Measurements from ENCODE around the gene APLP1. TPM values are rescaled to one million over a fixed set of nuclear protein-coding genes. Genes with fewer than 3 reads are reported as not detected.

The APLP1 gene
- total and polyA plus RNA-seq, 2 experiments from 2014 or later: 10.6 to 16.8 TPM

- Histone ChIP-seq H2AFZ (no peak overlapping the region), H3K4me2 (ENCODE audit: unreplicated experiment) (no peak overlapping the region), H3K27ac (no peak overlapping the region), H3F3A (ENCODE audit: insufficient read depth) (no peaks in the 10 kb centered on the region), H3K27me3 (replicated peaks; ENCODE audit: insufficient read depth) (peaks cover 71% of the 10 kb centered on the region), H4K20me1 (ENCODE audit: insufficient read depth) (no peaks in the 10 kb centered on the region), H3K4me3 (no peak overlapping the region), H3K4me1 (ENCODE audit: insufficient read depth) (no peaks in the 10 kb centered on the region), H3K9ac (no peak overlapping the region), H3K36me3 (ENCODE audit: low read depth) (no peaks in the 10 kb centered on the region), H3K79me2 (ENCODE audit: insufficient read depth) (no peaks in the 10 kb centered on the region), H3K9me3 (ENCODE audit: low read depth) (no peaks in the 10 kb centered on the region), H3K9me2 (ENCODE audit: insufficient read depth) (no peaks in the 10 kb centered on the region)
- 22 to 35% methylated on average over 6 of the region's 6 CpGs for WGBS, 2 experiments (ENCODE audit: low coverage in 1 of 2, low lambda C conversion rate in 2 of 2, missing lambda C conversion rate in 2 of 2)
- no peak for DNase-seq
- in situ Hi-C loops (cut with MboI): no loop called here
- no peak for TF ChIP-seq EZH2 (IDR thresholded peaks at IDR 0.05; ENCODE audit: insufficient read depth, poor library complexity, severe bottlenecking)
- no peak for TF ChIP-seq EZH2phosphoT487 (IDR thresholded peaks at IDR 0.05; ENCODE audit: insufficient read depth, low read depth)
Measured at GRCh38 chr19:35858311-35858710, 10.1 kb upstream of the APLP1 start.

GRCh38 chr19:35859414-35859813 lies 9.0 kb upstream of the APLP1 start:
- DNase-seq: no peak
- TF ChIP-seq EZH2phosphoT487 (IDR thresholded peaks at IDR 0.05; ENCODE audit: insufficient read depth, low read depth) (no peak), EZH2 (IDR thresholded peaks at IDR 0.05; ENCODE audit: insufficient read depth, poor library complexity, severe bottlenecking) (no peak)
- H3K27ac ChIP-seq: no peak overlapping the region
- H3K9me2 ChIP-seq (ENCODE audit: insufficient read depth): no peaks in the 10 kb centered on the region
- H2AFZ ChIP-seq: no peak overlapping the region
- no peak overlapping the region for H3K9ac ChIP-seq
- no peaks in the 10 kb centered on the region for H3K36me3 ChIP-seq (ENCODE audit: low read depth)
- peaks cover 64% of the 10 kb centered on the region for H3K27me3 ChIP-seq (replicated peaks; ENCODE audit: insufficient read depth)
- H3F3A ChIP-seq (ENCODE audit: insufficient read depth): no peaks in the 10 kb centered on the region
- WGBS, 2 experiments (ENCODE audit: low coverage in 1 of 2, low lambda C conversion rate in 2 of 2, missing lambda C conversion rate in 2 of 2): 30 to 42% methylated on average over 4 of the region's 4 CpGs
- in situ Hi-C loops (cut with MboI): no loop called here
- no peaks in the 10 kb centered on the region for H3K4me1 ChIP-seq (ENCODE audit: insufficient read depth)
- no peak overlapping the region for H3K4me3 ChIP-seq
- H3K79me2 ChIP-seq (ENCODE audit: insufficient read depth): no peaks in the 10 kb centered on the region
- H4K20me1 ChIP-seq (ENCODE audit: insufficient read depth): no peaks in the 10 kb centered on the region
- no peaks in the 10 kb centered on the region for H3K9me3 ChIP-seq (ENCODE audit: low read depth)
- H3K4me2 ChIP-seq (ENCODE audit: unreplicated experiment): no peak overlapping the region

GRCh38 chr19:35860436-35860817 lies 7.9 kb upstream of the APLP1 start:
- Histone ChIP-seq H3K27ac (no peak overlapping the region), H3K79me2 (ENCODE audit: insufficient read depth) (no peaks in the 10 kb centered on the region), H3K4me2 (ENCODE audit: unreplicated experiment) (no peak overlapping the region), H3K36me3 (ENCODE audit: low read depth) (no peaks in the 10 kb centered on the region), H2AFZ (no peak overlapping the region), H3K9me3 (ENCODE audit: low read depth) (no peaks in the 10 kb centered on the region), H3K4me3 (no peak overlapping the region), H3F3A (ENCODE audit: insufficient read depth) (no peaks in the 10 kb centered on the region), H3K9ac (no peak overlapping the region), H3K4me1 (ENCODE audit: insufficient read depth) (no peaks in the 10 kb centered on the region), H3K9me2 (ENCODE audit: insufficient read depth) (no peaks in the 10 kb centered on the region), H4K20me1 (ENCODE audit: insufficient read depth) (no peaks in the 10 kb centered on the region), H3K27me3 (replicated peaks; ENCODE audit: insufficient read depth) (peaks cover 57% of the 10 kb centered on the region)
- DNase-seq: no peak
- in situ Hi-C loops (cut with MboI): no loop called here
- TF ChIP-seq EZH2phosphoT487 (IDR thresholded peaks at IDR 0.05; ENCODE audit: insufficient read depth, low read depth): no peak
- TF ChIP-seq EZH2 (IDR thresholded peaks at IDR 0.05; ENCODE audit: insufficient read depth, poor library complexity, severe bottlenecking): no peak
- WGBS, 2 experiments (ENCODE audit: low coverage in 1 of 2, low lambda C conversion rate in 2 of 2, missing lambda C conversion rate in 2 of 2): 17% methylated on average over 18 to 24 of the region's 24 CpGs

GRCh38 chr19:35860818-35861639 lies 7.3 kb upstream of the APLP1 start:
- no peak overlapping the region for H3K9ac ChIP-seq
- no peak overlapping the region for H2AFZ ChIP-seq
- H3K4me2 ChIP-seq (ENCODE audit: unreplicated experiment): no peak overlapping the region
- in situ Hi-C loops (cut with MboI): no loop called here
- no peaks in the 10 kb centered on the region for H3K79me2 ChIP-seq (ENCODE audit: insufficient read depth)
- no peaks in the 10 kb centered on the region for H3K9me2 ChIP-seq (ENCODE audit: insufficient read depth)
- H3K27me3 ChIP-seq (replicated peaks; ENCODE audit: insufficient read depth): peaks cover 52% of the 10 kb centered on the region
- H3K36me3 ChIP-seq (ENCODE audit: low read depth): no peaks in the 10 kb centered on the region
- no peaks in the 10 kb centered on the region for H3K9me3 ChIP-seq (ENCODE audit: low read depth)
- H3K4me1 ChIP-seq (ENCODE audit: insufficient read depth): no peaks in the 10 kb centered on the region
- no peaks in the 10 kb centered on the region for H4K20me1 ChIP-seq (ENCODE audit: insufficient read depth)
- WGBS, 2 experiments (ENCODE audit: low coverage in 1 of 2, low lambda C conversion rate in 2 of 2, missing lambda C conversion rate in 2 of 2): 14 to 18% methylated on average over 44 to 49 of the region's 55 CpGs
- H3F3A ChIP-seq (ENCODE audit: insufficient read depth): no peaks in the 10 kb centered on the region
- no peak overlapping the region for H3K4me3 ChIP-seq
- no peak for DNase-seq
- no peak overlapping the region for H3K27ac ChIP-seq
- TF ChIP-seq EZH2 (IDR thresholded peaks at IDR 0.05; ENCODE audit: insufficient read depth, poor library complexity, severe bottlenecking) (peak; percentile 35), EZH2phosphoT487 (IDR thresholded peaks at IDR 0.05; ENCODE audit: insufficient read depth, low read depth) (no peak)

Measured in GM23248 (cell line).